ENCODE measurements around the gene FCMR.
"Not testable (repeated sequence)": the region's sequence is repeated elsewhere in the genome, so short reads cannot be mapped to it uniquely, and the experiment has no call there.

FCMR gene

DNA sequence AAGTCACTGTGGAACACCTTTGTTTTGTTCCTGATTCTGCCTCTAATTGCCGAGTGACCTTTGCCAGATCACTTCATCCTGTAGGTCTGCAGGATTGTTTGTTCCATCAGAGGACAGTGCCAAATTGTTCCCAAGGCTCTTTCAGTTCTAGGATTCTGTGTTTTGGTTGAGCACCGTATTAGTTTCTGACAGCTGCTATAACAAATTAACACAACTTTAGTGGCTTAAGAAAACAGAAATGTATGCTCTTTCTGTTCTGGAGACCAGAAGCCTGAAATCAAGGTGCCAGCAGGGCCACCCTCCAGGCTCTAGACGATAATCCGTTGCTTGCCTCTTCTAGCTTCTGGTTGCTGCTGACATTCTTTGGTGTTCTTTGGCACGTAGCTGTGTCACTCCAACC is 27.9 kb upstream of the FCMR start:
- no peak for DNase-seq (ENCODE audit: low read depth in 2 of 2)

DNA sequence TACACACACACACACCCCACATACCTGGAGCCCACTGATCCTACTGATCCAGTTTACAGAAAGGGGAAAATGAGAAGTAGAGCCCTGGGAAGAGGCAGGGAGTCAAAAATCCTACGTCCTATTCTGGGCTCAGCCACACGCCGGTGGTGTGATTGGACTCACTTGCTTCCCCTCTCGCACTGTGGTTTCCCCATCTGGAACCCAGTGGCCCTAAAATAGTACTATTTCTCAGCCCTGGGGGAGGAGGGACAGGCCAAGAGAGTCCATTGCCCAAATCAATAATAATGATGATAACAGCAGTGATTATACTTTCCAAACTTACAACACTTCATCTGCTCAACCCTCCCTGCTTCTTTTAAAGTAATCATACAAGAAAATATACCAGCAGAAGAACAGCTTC is 27.5 kb upstream of the FCMR start:
- no peak for DNase-seq (ENCODE audit: low read depth in 2 of 2)

- no peak for DNase-seq (ENCODE audit: low read depth in 2 of 2)
Observed at GRCh38 chr1:206947255-206947654, 25.5 kb upstream of the FCMR start.

DNA sequence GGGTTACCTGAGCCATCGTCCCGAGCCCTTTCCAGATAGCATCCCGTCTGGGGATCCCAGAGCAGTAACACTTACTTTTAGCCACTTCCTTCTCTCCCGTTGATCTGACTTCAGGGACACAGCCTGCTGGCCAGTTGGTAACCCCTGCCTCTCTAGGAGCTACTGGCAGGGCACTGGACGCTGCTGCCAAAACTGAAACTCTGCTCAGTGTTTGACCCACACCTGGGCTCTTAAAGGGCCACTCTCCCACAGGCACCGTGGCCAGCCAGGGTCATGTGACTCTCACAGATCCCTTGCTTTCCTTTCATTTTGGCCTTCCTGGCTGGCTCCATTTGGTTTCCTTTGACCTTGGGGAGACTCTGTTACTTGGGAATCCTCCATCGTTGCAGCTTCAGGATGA is 24.5 kb upstream of the FCMR start, which contains the start of gene PIGR:
PIGR (minus strand) TSS at position 206 of the 400 bp plus-strand sequence. CDS start 5,935 bp downstream, outside the sequence.
- no peak for DNase-seq (ENCODE audit: low read depth in 2 of 2)

GRCh38 chr1:206945779-206946178 is 24.0 kb upstream of the FCMR start:
- DNase-seq (ENCODE audit: low read depth in 2 of 2), result no peak

DNA sequence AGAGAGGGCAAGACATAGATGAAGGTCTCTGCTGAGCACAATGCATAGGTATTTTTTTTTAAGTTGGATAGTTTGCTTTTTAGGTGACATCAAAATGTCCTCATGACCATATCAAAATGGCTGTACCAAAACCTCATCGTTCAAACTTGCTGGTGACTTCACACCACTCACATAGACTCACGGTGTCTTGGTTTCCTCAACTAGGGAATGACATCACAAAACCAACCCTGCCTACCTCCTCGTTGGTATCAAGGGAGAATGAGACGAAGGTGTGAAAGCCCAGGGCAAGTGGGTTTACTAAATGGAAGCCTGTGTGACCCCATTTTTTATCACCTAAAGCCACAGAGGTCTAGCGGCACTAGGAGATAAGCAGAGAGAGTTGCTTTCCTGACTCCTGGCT is 23.0 kb upstream of the FCMR start:
- DNase-seq (ENCODE audit: low read depth in 2 of 2), result no peak

DNA sequence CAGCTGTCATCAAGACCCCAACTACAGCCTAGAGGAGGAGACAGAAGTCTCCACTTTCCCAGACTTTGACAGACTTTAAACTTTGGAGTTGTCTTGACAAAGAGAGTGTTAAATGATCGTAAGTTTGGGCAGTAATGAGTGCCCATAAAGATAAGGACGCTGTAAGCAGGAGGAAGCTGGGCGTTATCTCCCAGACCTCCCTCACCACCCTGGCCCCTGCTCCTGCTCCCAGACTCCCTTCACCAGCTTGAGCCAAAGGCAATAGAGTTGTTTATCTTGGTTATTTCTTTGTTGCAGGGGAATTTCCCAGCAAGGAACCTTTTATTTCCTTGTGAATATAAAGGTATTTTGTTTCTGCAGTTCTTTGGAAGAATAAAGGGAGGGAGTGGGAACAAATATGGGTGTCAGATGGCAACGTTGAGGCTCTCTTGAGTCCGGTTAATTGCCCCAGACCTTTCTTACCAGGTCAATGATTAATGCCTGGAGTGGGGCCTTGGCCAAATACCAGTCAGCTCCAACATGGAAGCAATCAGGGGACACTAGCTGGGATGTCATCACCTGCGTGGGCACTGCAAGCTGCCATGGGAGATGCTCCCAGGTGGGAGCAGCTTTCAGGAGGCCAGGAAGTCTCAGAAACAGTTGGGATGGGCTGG is 20.2 kb upstream of the FCMR start:
- no peak for DNase-seq (ENCODE audit: low read depth in 2 of 2)

DNA sequence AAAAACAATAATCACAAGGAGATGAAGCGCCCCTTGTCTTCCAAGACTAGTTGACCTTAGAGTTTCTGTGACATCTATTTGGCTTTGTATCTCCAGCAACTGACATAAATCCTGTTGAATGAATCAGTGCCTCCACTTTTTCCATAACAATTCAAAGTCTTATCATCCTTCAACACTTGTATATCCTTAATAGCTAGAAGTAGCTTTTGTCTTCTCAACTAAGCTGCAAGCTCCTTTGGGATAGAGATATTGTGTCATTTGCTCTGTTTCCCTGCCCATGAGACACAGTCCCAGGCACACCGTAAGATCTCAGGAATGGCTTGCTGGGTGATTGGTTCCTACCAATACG is 18.8 kb upstream of the FCMR start:
- no peak for DNase-seq (ENCODE audit: low read depth in 2 of 2)

DNA sequence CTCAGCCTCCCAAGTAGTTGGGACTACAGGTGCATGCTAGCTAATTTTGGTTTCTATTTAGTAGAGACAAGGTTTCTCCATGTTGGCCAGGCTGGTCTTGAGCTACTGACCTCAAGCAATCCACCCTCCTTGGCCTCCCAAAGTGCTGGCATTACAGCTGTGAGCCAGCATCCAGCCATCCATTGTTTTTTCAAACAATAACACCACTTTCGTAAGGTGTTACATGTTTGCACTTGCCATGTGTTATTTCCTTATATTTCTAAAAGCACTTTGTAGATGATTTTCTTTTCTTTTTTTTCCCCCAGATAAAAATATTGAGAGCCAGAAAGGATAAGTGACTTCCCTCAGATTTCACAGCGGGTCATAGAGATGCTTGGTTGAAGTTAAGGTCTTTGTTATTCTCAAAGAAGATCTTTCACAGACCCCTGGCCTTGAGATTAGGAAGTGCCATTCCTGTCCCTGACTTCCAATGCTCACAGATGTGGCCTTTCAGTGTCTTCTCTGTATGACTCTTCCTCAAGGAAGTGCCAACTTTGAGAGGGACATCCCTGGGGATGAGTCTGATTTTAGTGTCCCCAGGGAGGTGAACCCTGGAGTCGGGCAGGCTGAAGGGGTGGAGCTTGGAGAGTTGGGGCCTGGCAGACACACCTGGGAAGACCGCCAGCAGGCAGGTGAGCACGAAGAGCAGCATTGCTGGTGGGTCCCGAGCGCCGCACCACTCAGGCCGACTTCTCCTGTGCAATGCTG is 18.3 kb upstream of the FCMR start:
- DNase-seq (ENCODE audit: low read depth in 2 of 2), result no peak

- DNase-seq (ENCODE audit: low read depth in 2 of 2), result no peak
Observed at GRCh38 chr1:206939131-206939530, 17.4 kb upstream of the FCMR start.

GRCh38 chr1:206937425-206937824 is 15.7 kb upstream of the FCMR start:
- DNase-seq (ENCODE audit: low read depth in 2 of 2), result no peak

GRCh38 chr1:206935491-206936067 is 13.8 kb upstream of the FCMR start:
- peak in 1 of 2 donors; percentile 42 for DNase-seq (ENCODE audit: low read depth in 2 of 2)

- peak; percentile 60 to 74 for DNase-seq (ENCODE audit: low read depth in 2 of 2)
Observed at GRCh38 chr1:206933333-206933945, 11.7 kb upstream of the FCMR start.

DNA sequence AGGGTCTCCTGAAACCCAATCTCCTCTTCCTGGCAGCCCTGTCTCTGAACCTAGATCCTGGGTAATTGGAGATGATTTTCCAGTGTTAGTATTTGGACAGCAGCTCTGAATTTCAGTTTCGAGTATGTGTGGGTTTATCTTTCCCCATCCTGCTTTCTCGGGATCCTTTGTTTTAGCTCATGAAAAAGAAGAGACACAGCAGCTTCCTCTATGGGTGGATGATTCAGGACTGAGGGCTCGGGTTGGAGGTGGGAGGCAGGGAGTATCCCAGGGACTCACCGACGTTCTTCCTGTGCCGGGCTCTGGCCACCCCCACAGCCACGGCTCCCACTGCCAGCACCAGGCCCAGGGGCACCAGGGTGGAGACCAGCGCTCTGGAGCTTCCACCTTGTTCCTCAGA is 10.4 kb upstream of the FCMR start:
- no peak for DNase-seq (ENCODE audit: low read depth in 2 of 2)

DNA sequence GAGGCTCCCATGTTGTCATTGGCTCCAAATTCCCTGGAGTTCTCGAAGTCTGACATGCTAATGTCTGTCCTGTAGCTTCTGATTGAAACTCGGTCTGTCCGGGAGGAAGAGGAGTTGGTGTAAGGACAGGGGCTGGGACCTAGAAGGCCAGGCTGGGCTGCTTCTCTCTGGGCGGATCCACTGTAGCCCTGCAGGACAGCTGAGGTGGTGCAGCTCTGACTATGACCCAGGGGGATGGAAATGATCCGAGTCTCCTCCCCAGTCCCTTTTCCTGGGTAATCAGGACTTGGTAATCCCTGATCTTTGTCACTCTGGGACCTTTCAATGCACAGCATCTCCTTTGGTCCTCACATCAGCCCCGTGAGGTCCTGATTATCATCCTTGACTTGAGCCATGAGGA is 10.0 kb upstream of the FCMR start:
- no peak for DNase-seq (ENCODE audit: low read depth in 2 of 2)

- no peak for DNase-seq (ENCODE audit: low read depth in 2 of 2)
Observed at GRCh38 chr1:206930210-206930798, 8.6 kb upstream of the FCMR start.

- DNase-seq (ENCODE audit: low read depth in 2 of 2), result no peak
Observed at GRCh38 chr1:206929524-206929923, 7.8 kb upstream of the FCMR start.

DNA sequence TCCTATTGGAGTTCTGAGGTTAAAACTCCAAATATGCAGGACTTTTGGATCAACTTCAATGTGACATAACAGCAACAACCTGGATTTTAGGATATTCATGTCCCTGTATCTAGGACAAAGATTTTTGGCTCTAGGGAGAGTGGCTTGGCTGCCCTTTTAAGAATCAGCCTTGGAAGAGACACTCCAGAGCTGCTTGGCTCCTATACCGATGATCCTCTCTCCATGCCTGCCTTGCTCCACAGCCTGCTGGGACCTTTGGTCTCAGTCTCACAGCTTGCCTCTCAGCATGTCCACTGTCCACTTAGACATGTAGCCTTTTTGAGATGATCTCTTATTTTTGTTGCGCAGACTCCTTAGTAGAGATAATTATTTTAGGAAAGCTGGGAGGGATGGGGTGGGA is 4.5 kb upstream of the FCMR start:
- DNase-seq (ENCODE audit: low read depth in 2 of 2), result no peak

GRCh38 chr1:206925106-206925736 is 3.5 kb upstream of the FCMR start:
- no peak for DNase-seq (ENCODE audit: low read depth in 2 of 2)

- DNase-seq (ENCODE audit: low read depth in 2 of 2), result no peak
Observed at GRCh38 chr1:206924592-206925105, 2.9 kb upstream of the FCMR start.

DNA sequence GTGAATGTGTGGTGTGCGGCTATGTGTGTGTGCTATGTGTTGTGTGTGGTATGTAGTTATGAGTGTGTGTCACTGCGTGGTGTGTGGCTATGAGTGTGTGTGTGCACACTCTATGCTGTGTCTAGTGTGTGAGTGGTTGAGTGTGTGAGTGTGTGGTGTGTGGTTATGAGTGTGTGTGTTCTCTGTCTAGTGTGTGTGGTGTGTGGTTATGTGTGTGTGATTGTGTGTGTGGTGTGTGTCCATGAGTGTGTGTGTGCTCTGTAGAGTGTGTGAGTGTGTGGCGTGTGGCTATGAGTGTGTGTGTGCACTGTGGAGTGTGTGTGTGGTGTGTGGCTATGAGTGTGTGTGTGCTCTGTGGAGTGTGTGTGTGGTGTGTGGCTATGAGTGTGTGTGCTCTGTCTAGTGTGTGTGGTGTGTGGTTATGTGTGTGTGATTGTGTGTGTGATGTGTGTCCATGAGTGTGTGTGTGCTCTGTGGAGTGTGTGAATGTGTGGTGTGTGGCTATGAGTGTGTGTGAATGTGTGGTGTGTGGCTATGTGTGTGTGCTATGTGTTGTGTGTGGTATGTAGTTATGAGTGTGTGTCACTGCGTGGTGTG is 2.3 kb upstream of the FCMR start:
- DNase-seq (ENCODE audit: low read depth in 2 of 2), result not testable (repeated sequence)
